Neutrophil (primary cell): ENCODE results near the gene RAB30.

ENCODE experiments used
- H3K27ac ChIP-seq: fragments of 200-600 bp; sonication (generic); 2 replicates; pipeline ENCODE4 v1.5.1; 2016; ENCODE audit warnings: mild to moderate bottlenecking, moderate library complexity
- H3K27me3 ChIP-seq: fragments of 200-600 bp; sonication (generic); 2 replicates; pipeline ENCODE4 v1.6.0; 2016; ENCODE audit warnings: mild to moderate bottlenecking
- H3K36me3 ChIP-seq: fragments of 200-600 bp; sonication (generic); 2 replicates; pipeline ENCODE4 v1.5.1; 2017
- H3K4me1 ChIP-seq, 2 experiments: fragments of 200-600 bp in 1 of 2; sonication (generic) in 1 of 2; 1 replicate in 1 of 2; 2 replicates in 1 of 2; pipeline versions ENCODE4 v1.5.1 to v1.6.1; 2013 to 2016; ENCODE audit warnings: low read depth in 1 of 2, low read length in 1 of 2, mild to moderate bottlenecking in 1 of 2, moderate library complexity in 1 of 2; ENCODE audit not compliant: control insufficient read depth in 1 of 2, insufficient read depth in 1 of 2
- H3K4me3 ChIP-seq, 2 experiments: fragments of 200-600 bp in 1 of 2; sonication (generic) in 1 of 2; 1 replicate in 1 of 2; 2 replicates in 1 of 2; pipeline ENCODE4 v1.5.1; 2013 to 2016; ENCODE audit warnings: low read depth in 1 of 2, low read length in 1 of 2, mild to moderate bottlenecking in 1 of 2, moderate library complexity in 1 of 2
- H3K9me3 ChIP-seq: fragments of 200-600 bp; sonication (generic); 2 replicates; pipeline ENCODE4 v1.5.1; 2016
- CTCF ChIP-seq: fragments of 200-600 bp; sonication (generic); IDR thresholded peaks from 2 replicates; pipeline ENCODE4 v1.5.1; 2016; ENCODE audit warnings: antibody characterized with exemption

Gene RAB30

GRCh38 chr11:82981852-82982251 is 89.8 kb downstream of the RAB30 start:
- H3K4me3 ChIP-seq = no peak overlapping the region
- no peaks in the 10 kb centered on the region for H3K36me3 ChIP-seq
- H3K9me3 ChIP-seq = no peaks in the 10 kb centered on the region
- H3K27ac ChIP-seq = no peak overlapping the region
- no peak for TF ChIP-seq CTCF
- H3K4me1 ChIP-seq = no peaks in the 10 kb centered on the region
- peaks cover 5% of the 10 kb centered on the region for H3K27me3 ChIP-seq

- H3K9me3 ChIP-seq = no peaks in the 10 kb centered on the region
- no peak overlapping the region for H3K27ac ChIP-seq
- H3K4me3 ChIP-seq = no peak overlapping the region
- no peaks in the 10 kb centered on the region for H3K4me1 ChIP-seq
- no peaks in the 10 kb centered on the region for H3K36me3 ChIP-seq
- TF ChIP-seq CTCF = no peak
- no peaks in the 10 kb centered on the region for H3K27me3 ChIP-seq
Observed at GRCh38 chr11:82980947-82981346, 90.8 kb downstream of the RAB30 start.

- Histone ChIP-seq H3K9me3 (no peaks in the 10 kb centered on the region), H3K4me1 (no peaks in the 10 kb centered on the region), H3K4me3 (no peak overlapping the region), H3K27ac (no peak overlapping the region), H3K36me3 (no peaks in the 10 kb centered on the region), H3K27me3 (no peaks in the 10 kb centered on the region)
- TF ChIP-seq CTCF = no peak
Observed at GRCh38 chr11:82980292-82980691, 91.4 kb downstream of the RAB30 start.

- Histone ChIP-seq H3K27me3 (no peaks in the 10 kb centered on the region), H3K36me3 (no peaks in the 10 kb centered on the region), H3K9me3 (no peaks in the 10 kb centered on the region), H3K4me3 (no peak overlapping the region), H3K4me1 (no peaks in the 10 kb centered on the region), H3K27ac (no peak overlapping the region)
- TF ChIP-seq CTCF = no peak
Observed at GRCh38 chr11:82979824-82980223, 91.9 kb downstream of the RAB30 start.

- no peak for TF ChIP-seq CTCF
- H3K36me3 ChIP-seq = no peaks in the 10 kb centered on the region
- H3K4me1 ChIP-seq = no peaks in the 10 kb centered on the region
- no peaks in the 10 kb centered on the region for H3K9me3 ChIP-seq
- no peaks in the 10 kb centered on the region for H3K27me3 ChIP-seq
- H3K4me3 ChIP-seq = no peak overlapping the region
- H3K27ac ChIP-seq = no peak overlapping the region
Observed at GRCh38 chr11:82978422-82979099, 93.1 kb downstream of the RAB30 start.
